ENCODE results near the gene SHC4.

Gene SHC4

GRCh38 chr15:48785712-48786111, 178.0 kb downstream of the SHC4 start:
- DNase-seq = no peak

DNA sequence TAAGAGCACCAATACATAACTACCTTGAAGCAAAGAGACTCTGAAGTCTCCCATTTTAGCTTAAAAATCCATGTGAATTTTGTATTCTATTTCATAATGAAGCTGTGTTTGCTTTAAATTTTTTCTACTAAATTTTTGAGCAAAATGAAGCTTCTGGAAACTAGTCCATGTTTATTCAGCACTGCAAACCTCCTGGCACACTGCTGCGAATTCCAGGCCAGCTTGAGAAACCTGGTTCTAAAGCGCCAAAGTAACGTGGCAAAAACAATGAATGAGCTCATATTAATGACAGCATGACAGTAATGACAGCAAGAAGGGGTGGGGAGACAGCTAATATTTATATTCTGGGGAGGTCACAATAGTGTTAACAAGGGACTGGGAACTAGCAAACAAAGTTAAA, 178.5 kb downstream of the SHC4 start:
- no peak for DNase-seq

GRCh38 chr15:48784756-48785155, 179.0 kb downstream of the SHC4 start:
- no peak for DNase-seq

DNA sequence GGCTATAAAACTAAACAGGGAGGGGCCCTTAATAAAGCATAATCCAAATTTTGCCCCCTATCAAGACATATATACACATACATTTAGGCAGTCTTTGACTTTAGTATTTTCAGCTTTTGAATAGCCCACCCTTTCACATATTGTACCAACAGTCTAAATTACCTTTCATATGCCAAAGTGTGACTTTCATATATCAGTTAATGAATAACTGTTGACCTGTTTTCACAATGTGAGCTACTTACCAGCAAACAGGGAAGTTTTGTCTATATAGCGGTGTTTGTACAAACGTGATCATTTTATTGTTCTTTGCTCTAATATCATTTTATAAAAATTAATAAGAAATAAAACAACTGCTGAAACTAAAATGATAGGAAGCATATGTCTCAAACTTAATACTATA, 180.8 kb downstream of the SHC4 start:
- no peak for DNase-seq

GRCh38 chr15:48781481-48782081, 182.1 kb downstream of the SHC4 start:
- no peak for DNase-seq

- no peak for DNase-seq
Measured at GRCh38 chr15:48781017-48781416, 182.7 kb downstream of the SHC4 start.

GRCh38 chr15:48778331-48778730, 185.4 kb downstream of the SHC4 start:
- DNase-seq = no peak

- no peak for DNase-seq
Measured at GRCh38 chr15:48777645-48778330, 185.9 kb downstream of the SHC4 start.

GRCh38 chr15:48775546-48775945, 188.2 kb downstream of the SHC4 start:
- DNase-seq = no peak

DNA sequence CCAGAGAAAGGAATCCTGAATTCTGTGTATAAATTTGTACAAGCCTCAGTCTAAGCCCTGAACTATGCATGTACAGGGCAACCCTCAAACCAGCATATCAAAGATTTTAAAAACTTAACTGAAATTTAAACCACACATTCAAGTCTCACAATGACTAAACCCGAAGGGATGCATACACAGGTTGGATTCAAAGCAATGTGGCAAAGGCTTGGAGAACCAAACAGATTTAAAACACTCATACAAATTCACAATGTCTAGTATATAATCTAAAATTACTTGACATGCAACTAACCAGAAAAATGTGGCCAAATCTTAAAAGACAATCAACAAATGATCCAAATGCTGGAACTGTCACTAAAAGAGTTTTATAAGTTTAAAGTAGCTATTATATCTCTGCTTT, 189.2 kb downstream of the SHC4 start:
- DNase-seq = no peak
